ENCODE results near the gene NDRG2. TPM values are rescaled to one million over a fixed set of nuclear protein-coding genes. Genes with fewer than 3 reads are reported as not detected.

The NDRG2 gene
- total RNA-seq = 11.8 and 13.2 TPM in 2 replicates

GRCh38 chr14:21024585-21025370 is at the start of gene NDRG2:
TSS of gene NDRG2 (minus strand) at chr14:21025061. CDS start at chr14:21023315, 1,746 bp downstream.

DNA sequence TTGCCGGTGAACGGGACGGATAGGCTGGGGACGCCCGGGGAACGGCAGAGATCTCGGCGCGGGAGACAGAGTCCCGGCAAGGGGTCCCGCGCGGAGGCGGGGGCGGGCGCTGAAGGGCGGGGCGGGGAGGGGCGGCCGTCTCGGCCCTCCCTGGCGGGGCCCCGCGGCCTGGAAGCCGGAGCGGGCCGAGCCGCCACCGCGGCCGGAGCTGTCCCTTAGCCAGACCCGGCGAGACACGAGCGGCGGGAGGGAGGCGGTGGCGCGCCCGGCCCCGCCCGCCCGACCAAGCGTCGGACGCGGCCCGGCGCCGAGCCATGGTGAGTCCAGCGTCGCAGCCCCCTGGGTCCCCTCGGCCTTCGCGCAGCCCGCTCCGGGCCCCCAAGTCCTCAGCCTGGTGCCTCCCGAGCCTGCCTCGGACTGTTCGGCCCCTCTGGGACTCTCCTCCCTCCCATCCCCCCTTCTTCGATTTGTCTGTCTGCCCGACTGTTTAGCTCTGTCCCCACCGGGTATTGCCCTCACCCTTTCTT is 45.3 kb upstream of the NDRG2 start, which contains the start of gene ARHGEF40:
ARHGEF40 (plus strand) TSS at position 222 of the 527 bp plus-strand sequence; CDS start at position 315, 93 bp downstream.

DNA sequence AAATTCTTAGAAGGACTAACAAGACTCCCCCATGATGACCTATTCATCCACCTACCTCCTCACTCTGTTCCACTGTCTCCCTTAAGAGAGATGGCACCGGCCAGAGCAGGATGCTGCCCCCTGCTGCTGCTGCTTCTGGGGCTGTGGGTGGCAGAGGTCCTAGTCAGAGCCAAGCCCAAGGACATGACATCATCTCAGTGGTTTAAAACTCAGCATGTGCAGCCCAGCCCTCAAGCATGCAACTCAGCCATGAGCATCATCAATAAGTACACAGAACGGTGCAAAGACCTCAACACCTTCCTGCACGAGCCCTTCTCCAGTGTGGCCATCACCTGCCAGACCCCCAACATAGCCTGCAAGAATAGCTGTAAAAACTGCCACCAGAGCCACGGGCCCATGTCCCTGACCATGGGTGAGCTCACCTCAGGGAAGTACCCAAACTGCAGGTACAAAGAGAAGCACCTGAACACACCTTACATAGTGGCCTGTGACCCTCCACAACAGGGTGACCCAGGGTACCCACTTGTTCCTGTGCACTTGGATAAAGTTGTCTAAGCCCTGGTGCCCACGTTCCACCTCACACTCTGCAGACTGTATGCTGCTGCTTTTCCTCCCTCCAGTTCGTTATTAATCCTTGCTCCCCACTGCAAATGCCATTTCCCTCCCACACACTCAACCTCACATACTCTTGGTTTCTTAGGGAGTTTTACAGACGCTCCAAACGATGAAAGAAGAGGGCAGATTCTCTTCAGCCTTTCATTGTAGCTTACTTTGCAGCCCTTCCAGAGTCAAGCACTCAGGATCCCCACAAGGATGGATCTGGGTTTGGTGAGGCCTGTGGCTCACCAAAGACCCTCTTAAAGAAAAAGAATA is 33.2 kb upstream of the NDRG2 start, which contains the start of gene RNASE8:
RNASE8 (plus strand) TSS at position 20 of the 873 bp plus-strand sequence; CDS start at position 91, 71 bp downstream.

GRCh38 chr14:21041676-21042433 is 17.0 kb upstream of the NDRG2 start, which contains the start of gene RNASE7:
TSS of gene RNASE7 (plus strand) at chr14:21042362. CDS start at chr14:21042993, 631 bp downstream.

DNA sequence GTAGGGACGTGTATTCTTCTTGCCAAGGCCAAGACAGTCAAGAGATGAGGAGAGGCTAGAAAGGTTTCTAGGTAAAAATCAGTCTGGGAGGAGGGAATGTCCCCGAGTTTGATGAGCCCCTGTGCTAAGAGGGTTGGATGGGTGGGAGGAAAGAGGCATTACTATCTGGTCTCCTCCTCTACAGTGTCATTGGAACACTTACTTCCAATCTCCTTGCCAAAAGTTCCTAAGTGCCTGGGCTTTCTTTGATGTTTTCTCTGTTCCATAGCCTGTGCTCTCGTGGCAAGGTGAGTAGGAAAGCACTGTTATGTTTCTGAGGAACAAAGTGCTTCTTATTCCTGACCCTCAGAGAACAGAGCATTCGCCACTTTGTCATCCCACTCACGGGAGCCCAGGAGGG is 9.8 kb upstream of the NDRG2 start, which contains the start of gene RNASE13:
RNASE13 (minus strand) TSS at position 101 of the 400 bp plus-strand sequence. CDS start 519 bp downstream, outside the sequence.

DNA sequence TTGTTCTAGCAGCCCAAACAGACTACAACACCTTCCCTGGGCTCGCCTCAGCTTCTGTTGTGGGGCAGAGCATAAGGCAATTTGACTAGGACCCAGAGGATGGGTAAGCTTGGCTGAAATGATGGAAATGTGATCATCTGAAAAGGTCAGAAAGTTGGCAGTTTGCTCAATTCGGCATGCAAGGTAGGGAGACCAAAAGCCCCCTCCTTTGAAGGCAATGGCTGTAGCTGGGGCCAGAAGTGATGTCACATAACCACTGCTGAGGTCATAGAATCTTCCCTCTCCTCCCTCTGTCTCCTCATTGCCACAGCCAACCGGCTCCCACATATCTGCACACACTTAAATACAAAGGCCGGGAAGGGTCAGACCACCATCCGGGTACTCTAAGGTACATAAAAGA is 5.1 kb upstream of the NDRG2 start, which contains the start of gene TPPP2:
TPPP2 (plus strand) TSS at position 301 of the 400 bp plus-strand sequence. CDS start 365 bp downstream, outside the sequence.

DNA sequence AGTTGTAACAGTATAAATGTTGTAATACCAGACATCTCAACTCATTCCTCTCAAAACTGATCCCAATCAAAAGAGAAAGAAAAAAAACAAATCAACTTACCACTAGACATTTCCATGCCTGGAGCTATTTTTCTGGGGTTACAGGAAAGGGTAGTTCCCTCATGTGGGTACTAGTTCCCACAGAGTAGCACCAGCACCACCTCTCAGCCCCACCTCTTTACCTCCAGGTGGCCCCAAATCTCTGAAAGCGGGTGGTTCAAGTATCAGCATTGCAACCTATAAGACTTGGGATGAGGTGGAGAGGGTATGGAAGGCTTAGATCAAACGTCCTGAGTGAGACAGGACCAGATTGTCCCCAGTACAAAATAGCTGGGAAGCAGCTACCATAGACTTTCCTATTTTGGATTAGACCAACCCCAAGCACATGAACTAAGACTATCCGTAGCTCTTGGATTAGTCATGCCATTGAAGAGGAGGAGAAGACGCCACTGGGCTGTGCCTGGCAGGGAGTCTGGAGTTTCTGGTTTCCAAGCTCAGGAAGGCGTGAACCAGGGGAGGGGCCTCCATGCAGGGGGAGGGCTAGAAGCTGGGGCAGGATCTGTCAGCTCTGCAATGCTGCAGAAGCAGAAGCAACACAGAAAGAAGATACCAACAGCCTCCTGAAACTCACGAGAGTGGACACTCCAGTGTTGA is 26.0 kb downstream of the NDRG2 start, which contains the start of gene SLC39A2:
SLC39A2 (plus strand) TSS at position 620 of the 693 bp plus-strand sequence. CDS start 154 bp downstream, outside the sequence.

GRCh38 chr14:20989787-20990600 is 34.9 kb downstream of the NDRG2 start, which contains the start of gene METTL17:
TSS of gene METTL17 (plus strand) at chr14:20989980. CDS start at chr14:20990003, 23 bp downstream.

Other genes starting within 250 kb of the NDRG2 start
- gene RNASE6, start 243.8 kb downstream of the NDRG2 start, total RNA-seq = not detected in 2 replicates
- 0.72 TPM in 1 of 2 replicates, not detected in the other for gene RNASE1, start 222.2 kb downstream of the NDRG2 start, total RNA-seq
- not detected in 2 replicates for gene RNASE3, start 133.7 kb downstream of the NDRG2 start, total RNA-seq
- not detected in 2 replicates for gene RNASE2, start 69.6 kb downstream of the NDRG2 start, total RNA-seq
- gene METTL17, start 35.1 kb downstream of the NDRG2 start, total RNA-seq = 47.2 and 64.6 TPM in 2 replicates
- 0.48 TPM in 1 of 2 replicates, not detected in the other for gene SLC39A2, start 25.8 kb downstream of the NDRG2 start, total RNA-seq
- gene TPPP2, start 5.2 kb upstream of the NDRG2 start, total RNA-seq = not detected in 2 replicates
- gene RNASE13, start 9.7 kb upstream of the NDRG2 start, total RNA-seq = not detected in 2 replicates
- 13.6 and 36.1 TPM in 2 replicates for gene RNASE7, start 17.3 kb upstream of the NDRG2 start, total RNA-seq
- gene RNASE8, start 32.8 kb upstream of the NDRG2 start, total RNA-seq = 0.72 TPM in 1 of 2 replicates, not detected in the other
- 11.5 and 18.3 TPM in 2 replicates for gene ARHGEF40, start 45.2 kb upstream of the NDRG2 start, total RNA-seq
- gene ZNF219, start 73.6 kb upstream of the NDRG2 start, total RNA-seq = 10.2 and 23.1 TPM in 2 replicates
- 0.24 TPM in 1 of 2 replicates, not detected in the other for gene TMEM253, start 76.0 kb upstream of the NDRG2 start, total RNA-seq
- not detected in 2 replicates for gene OR5AU1, start 131.0 kb upstream of the NDRG2 start, total RNA-seq
- 740 and 773 TPM in 2 replicates for gene HNRNPC, start 244.4 kb upstream of the NDRG2 start, total RNA-seq

Data from tracheal epithelial cell (primary cell).